ENCODE results near the gene TJP3.
A peak's percentile ranks its signal among the peaks of the same experiment; 100 is the strongest.

Gene TJP3

DNA sequence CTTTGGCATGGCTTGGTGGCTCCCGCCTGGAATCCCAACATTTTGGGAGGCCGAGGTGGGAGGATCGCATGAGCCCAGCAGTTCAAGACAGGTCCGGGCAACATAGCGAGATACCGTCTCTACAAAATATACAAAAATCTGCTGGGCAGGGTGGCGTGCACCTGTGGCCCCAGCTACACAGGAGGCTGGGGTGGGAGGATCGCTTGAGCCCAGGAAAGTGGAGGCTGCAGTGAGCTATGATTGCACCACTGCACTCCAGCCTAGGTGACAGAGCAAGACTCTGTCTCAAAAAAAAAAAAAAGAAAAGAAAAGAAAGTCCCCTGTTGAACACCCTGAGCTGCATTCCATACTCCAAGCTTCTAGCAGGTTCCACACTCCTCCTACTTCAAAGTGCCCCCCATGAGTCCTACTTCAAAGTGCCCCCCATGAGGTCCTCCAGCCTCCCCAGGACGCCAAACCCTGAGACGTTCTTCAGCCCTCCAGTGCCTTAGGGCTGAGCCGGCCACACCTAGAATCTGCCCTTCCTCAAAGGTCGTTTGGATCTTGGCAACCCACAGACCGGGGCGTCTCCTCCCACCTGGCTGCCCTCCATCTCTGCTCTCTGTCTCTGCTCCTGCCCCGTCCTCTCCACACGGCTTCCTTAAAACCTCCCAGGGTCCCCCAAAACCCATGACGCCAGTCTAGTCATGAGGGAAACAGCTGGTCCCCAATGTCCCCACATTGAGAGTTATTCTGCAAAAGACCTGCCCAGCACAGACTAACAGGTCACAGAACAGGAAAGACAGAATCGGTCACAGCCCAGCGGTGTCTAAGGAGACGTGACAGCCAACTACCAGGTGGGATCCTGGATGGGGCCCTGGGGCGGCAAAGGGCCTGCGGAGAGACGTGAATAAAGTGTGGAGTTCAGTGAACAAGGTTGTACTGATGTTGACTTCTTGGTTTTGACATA, 4.8 kb downstream of the TJP3 start:
- H3K27ac Mint-ChIP-seq = peak overlapping the region; percentile 87
- no peak for TF ChIP-seq CTCF (IDR thresholded peaks at IDR 0.05)
- H3K4me3 Mint-ChIP-seq = no peak overlapping the region
- no peaks in the 10 kb centered on the region for H3K36me3 Mint-ChIP-seq (ENCODE audit: low read depth)
- H3K27me3 Mint-ChIP-seq (ENCODE audit: low read depth, poor library complexity) = peaks cover 39% of the 10 kb centered on the region
- peaks cover 30% of the 10 kb centered on the region for H3K4me1 Mint-ChIP-seq
- DNase-seq = no peak
- no peaks in the 10 kb centered on the region for H3K9me3 Mint-ChIP-seq

DNA sequence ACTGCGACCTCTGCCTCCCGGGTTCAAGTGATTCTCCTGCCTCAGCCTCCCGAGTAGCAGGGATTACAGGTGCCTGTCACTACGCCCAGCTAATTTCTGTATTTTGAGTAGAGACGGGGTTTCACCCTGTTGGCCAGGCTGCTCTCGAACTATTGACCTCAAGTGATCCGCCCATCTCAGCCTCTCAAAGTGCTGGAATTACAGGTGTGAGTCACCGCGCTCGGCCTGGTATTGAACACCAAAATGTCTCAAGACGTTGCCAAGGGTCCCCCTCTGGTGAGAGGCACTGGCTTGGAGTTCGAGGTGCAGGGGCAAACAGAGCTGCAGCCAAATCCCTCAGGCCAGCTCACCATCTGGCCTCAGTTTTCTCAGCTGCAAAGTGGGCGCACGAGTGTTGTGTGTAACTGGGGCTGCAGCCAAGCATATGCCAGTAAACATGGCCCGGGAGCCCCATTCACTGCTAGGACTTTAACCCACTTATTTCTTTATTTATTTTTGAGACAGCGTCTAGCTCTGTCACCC, 8.0 kb downstream of the TJP3 start:
- no peaks in the 10 kb centered on the region for H3K9me3 Mint-ChIP-seq
- TF ChIP-seq CTCF (IDR thresholded peaks at IDR 0.05) = no peak
- no peak overlapping the region for H3K27ac Mint-ChIP-seq
- peaks cover 11% of the 10 kb centered on the region for H3K4me1 Mint-ChIP-seq
- H3K4me3 Mint-ChIP-seq = no peak overlapping the region
- peaks cover 43% of the 10 kb centered on the region for H3K27me3 Mint-ChIP-seq (ENCODE audit: low read depth, poor library complexity)
- H3K36me3 Mint-ChIP-seq (ENCODE audit: low read depth) = no peaks in the 10 kb centered on the region
- no peak for DNase-seq

- DNase-seq = no peak
- H3K27me3 Mint-ChIP-seq (ENCODE audit: low read depth, poor library complexity) = peaks cover 65% of the 10 kb centered on the region
- no peak overlapping the region for H3K27ac Mint-ChIP-seq
- no peak for TF ChIP-seq CTCF (IDR thresholded peaks at IDR 0.05)
- H3K9me3 Mint-ChIP-seq = no peaks in the 10 kb centered on the region
- H3K4me3 Mint-ChIP-seq = no peak overlapping the region
- no peaks in the 10 kb centered on the region for H3K4me1 Mint-ChIP-seq
- H3K36me3 Mint-ChIP-seq (ENCODE audit: low read depth) = no peaks in the 10 kb centered on the region
Observed at GRCh38 chr19:3719868-3720267, 11.7 kb downstream of the TJP3 start.

DNA sequence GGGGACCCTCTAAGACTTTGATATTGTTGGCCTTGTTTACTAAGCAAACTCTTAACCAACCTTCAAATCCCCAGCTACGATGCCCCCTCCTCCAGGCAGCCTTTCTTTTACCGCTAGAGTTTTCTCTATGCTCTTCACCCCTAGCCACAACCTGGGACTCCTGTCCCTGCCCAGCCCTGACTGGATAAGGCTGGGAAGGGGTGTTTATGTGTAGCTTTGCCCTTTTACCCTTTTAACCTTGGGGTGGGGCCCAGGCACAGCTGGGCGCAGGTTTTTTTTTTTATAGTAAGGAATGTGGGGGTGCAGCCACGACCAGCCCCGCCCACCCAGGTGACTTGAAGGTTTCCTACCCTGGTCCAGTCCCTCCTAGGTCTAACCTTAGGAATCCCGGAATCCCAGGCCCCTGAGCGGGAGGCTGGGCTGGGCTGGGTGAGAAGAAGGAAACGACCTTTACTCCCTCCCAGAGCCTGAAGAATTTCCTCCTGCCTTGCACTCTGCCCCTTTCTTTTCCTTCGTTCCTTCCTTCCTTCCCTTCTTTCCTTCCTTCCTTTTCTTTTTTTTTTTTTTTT, 12.2 kb downstream of the TJP3 start:
- Mint-ChIP-seq H3K9me3 (no peaks in the 10 kb centered on the region), H3K36me3 (ENCODE audit: low read depth) (no peaks in the 10 kb centered on the region), H3K4me1 (no peaks in the 10 kb centered on the region), H3K27ac (no peak overlapping the region), H3K4me3 (no peak overlapping the region), H3K27me3 (ENCODE audit: low read depth, poor library complexity) (peaks cover 70% of the 10 kb centered on the region)
- DNase-seq = peak; percentile 17
- no peak for TF ChIP-seq CTCF (IDR thresholded peaks at IDR 0.05)

DNA sequence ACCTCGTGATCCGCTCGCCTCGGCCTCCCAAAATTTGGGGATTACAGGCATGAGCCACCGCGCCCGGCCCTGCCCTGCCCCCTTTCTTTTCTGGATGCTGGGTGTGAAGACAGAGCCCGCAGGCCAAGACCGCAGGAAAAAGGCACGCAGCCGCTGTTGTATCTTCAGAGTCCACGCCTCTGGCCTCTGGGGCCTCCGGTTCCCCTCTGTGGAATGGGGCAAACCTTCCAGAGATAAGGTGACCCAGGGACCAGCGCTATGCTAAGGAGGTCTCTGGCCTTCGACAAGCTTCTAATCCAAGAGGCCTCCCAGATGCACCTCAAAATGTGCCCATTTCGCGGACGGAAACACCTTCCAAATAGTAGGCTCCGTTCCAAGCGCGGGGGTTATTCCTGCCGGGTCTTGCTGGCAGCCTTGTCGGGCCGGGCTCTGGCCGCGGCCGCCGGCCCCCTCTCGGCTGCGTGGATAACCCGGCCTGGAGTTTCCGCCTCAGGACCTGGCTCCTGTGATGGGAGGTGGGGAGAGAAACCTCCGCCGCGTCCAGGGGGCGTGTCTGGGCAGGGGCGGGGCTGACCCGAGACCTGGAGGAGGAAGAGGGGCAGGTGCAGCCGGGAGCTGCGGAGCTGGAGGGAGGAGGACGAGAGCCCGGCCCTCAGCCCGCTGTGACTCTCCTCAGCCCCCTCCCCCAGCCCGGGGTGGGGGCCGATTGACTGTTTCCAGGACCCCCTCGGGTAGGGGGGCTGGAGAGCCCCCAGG, 13.1 kb downstream of the TJP3 start:
- no peak for TF ChIP-seq CTCF (IDR thresholded peaks at IDR 0.05)
- no peak overlapping the region for H3K27ac Mint-ChIP-seq
- H3K9me3 Mint-ChIP-seq = no peaks in the 10 kb centered on the region
- peaks cover 79% of the 10 kb centered on the region for H3K27me3 Mint-ChIP-seq (ENCODE audit: low read depth, poor library complexity)
- H3K4me3 Mint-ChIP-seq = no peak overlapping the region
- no peaks in the 10 kb centered on the region for H3K4me1 Mint-ChIP-seq
- H3K36me3 Mint-ChIP-seq (ENCODE audit: low read depth) = no peaks in the 10 kb centered on the region
- peak; percentile 96 for DNase-seq
